ENCODE results near the gene SLC9A7. TPM values are rescaled to one million over a fixed set of nuclear protein-coding genes. Genes with fewer than 3 reads are reported as not detected.

The SLC9A7 gene
- total RNA-seq, 1 donor from 2014 or later, result 3.5 TPM

GRCh38 chrX:46777971-46778810, 19.3 kb upstream of the SLC9A7 start:
- Mint-ChIP-seq H3K27me3 (ENCODE audit: insufficient read depth, low read depth) (peaks cover 6% of the 10 kb centered on the region), H3K9me3 (no peaks in the 10 kb centered on the region), H3K36me3 (no peaks in the 10 kb centered on the region), H3K4me1 (peaks cover 4% of the 10 kb centered on the region), H3K4me3 (no peak overlapping the region), H3K27ac (peak overlapping the region; percentile 7)
- DNase-seq (ENCODE audit: low spot score), result no peak
- no peaks in the 10 kb centered on the region for H3K9me3 ChIP-seq (ENCODE audit: low read depth)
- H4K20me1 ChIP-seq (ENCODE audit: low read depth), result no peaks in the 10 kb centered on the region
- H2AFZ ChIP-seq (replicated peaks), result peak overlapping the region; percentile 54
- H3K9ac ChIP-seq, result no peak overlapping the region
- H3K36me3 ChIP-seq, result no peaks in the 10 kb centered on the region
- H3K4me1 ChIP-seq, result no peaks in the 10 kb centered on the region
- H3K4me2 ChIP-seq, result no peak overlapping the region
- no peaks in the 10 kb centered on the region for H3K79me2 ChIP-seq (ENCODE audit: low read depth)
- H3F3A ChIP-seq (ENCODE audit: low read depth), result no peaks in the 10 kb centered on the region
- no peak overlapping the region for H3K4me3 ChIP-seq
- H3K27ac ChIP-seq, result no peak overlapping the region
- TF ChIP-seq EZH2 (IDR thresholded peaks at IDR 0.05) (no peak), EZH2phosphoT487 (IDR thresholded peaks at IDR 0.05) (no peak), CTCF (IDR thresholded peaks at IDR 0.05) (no peak)
- no peaks in the 10 kb centered on the region for H3K27me3 ChIP-seq

GRCh38 chrX:46770817-46771163, 11.9 kb upstream of the SLC9A7 start:
- TF ChIP-seq EZH2phosphoT487 (IDR thresholded peaks at IDR 0.05), result no peak
- TF ChIP-seq EZH2 (IDR thresholded peaks at IDR 0.05), result no peak
- no peak for TF ChIP-seq CTCF (IDR thresholded peaks at IDR 0.05)
- Mint-ChIP-seq H3K9me3 (peaks cover 3% of the 10 kb centered on the region), H3K27me3 (ENCODE audit: insufficient read depth, low read depth) (no peaks in the 10 kb centered on the region), H3K4me3 (no peak overlapping the region), H3K36me3 (no peaks in the 10 kb centered on the region), H3K27ac (no peak overlapping the region), H3K4me1 (no peaks in the 10 kb centered on the region)
- no peak for DNase-seq (ENCODE audit: low spot score)
- H3K9me3 ChIP-seq (ENCODE audit: low read depth), result no peaks in the 10 kb centered on the region
- no peak overlapping the region for H3K4me3 ChIP-seq
- H3K36me3 ChIP-seq, result no peaks in the 10 kb centered on the region
- H3K4me2 ChIP-seq, result no peak overlapping the region
- H3K4me1 ChIP-seq, result no peaks in the 10 kb centered on the region
- H3K27ac ChIP-seq, result no peak overlapping the region
- no peaks in the 10 kb centered on the region for H3K27me3 ChIP-seq
- no peaks in the 10 kb centered on the region for H3K79me2 ChIP-seq (ENCODE audit: low read depth)
- H2AFZ ChIP-seq (replicated peaks), result no peak overlapping the region
- no peak overlapping the region for H3K9ac ChIP-seq
- H4K20me1 ChIP-seq (ENCODE audit: low read depth), result no peaks in the 10 kb centered on the region
- no peaks in the 10 kb centered on the region for H3F3A ChIP-seq (ENCODE audit: low read depth)

GRCh38 chrX:46770000-46770816, 11.3 kb upstream of the SLC9A7 start:
- Histone ChIP-seq H3K4me3 (no peak overlapping the region), H3F3A (ENCODE audit: low read depth) (no peaks in the 10 kb centered on the region), H3K27me3 (no peaks in the 10 kb centered on the region), H3K36me3 (no peaks in the 10 kb centered on the region), H3K4me1 (no peaks in the 10 kb centered on the region), H3K4me2 (no peak overlapping the region), H3K27ac (no peak overlapping the region), H3K9ac (no peak overlapping the region), H2AFZ (replicated peaks) (no peak overlapping the region), H3K79me2 (ENCODE audit: low read depth) (no peaks in the 10 kb centered on the region), H4K20me1 (ENCODE audit: low read depth) (no peaks in the 10 kb centered on the region), H3K9me3 (ENCODE audit: low read depth) (no peaks in the 10 kb centered on the region)
- H3K27ac Mint-ChIP-seq, result no peak overlapping the region
- H3K9me3 Mint-ChIP-seq, result peaks cover 3% of the 10 kb centered on the region
- no peaks in the 10 kb centered on the region for H3K27me3 Mint-ChIP-seq (ENCODE audit: insufficient read depth, low read depth)
- no peak for DNase-seq (ENCODE audit: low spot score)
- no peaks in the 10 kb centered on the region for H3K4me1 Mint-ChIP-seq
- no peak overlapping the region for H3K4me3 Mint-ChIP-seq
- no peaks in the 10 kb centered on the region for H3K36me3 Mint-ChIP-seq
- TF ChIP-seq EZH2phosphoT487 (IDR thresholded peaks at IDR 0.05) (no peak), EZH2 (IDR thresholded peaks at IDR 0.05) (no peak), CTCF (IDR thresholded peaks at IDR 0.05) (no peak)

Measured in neural progenitor cell (in vitro differentiated cells).